HG02938 (cell line): ENCODE measurements around the gene ST6GAL1.
"Not testable (repeated sequence)": the region's sequence is repeated elsewhere in the genome, so short reads cannot be mapped to it uniquely, and the experiment has no call there.

Source experiments
- ATAC-seq: cut with Tn5 transposase; IDR thresholded peaks from one replicate; pipeline ENCODE4 v1.9.1; 2021; ENCODE audit warnings: mild to moderate bottlenecking, moderate library complexity; ENCODE audit not compliant: unreplicated experiment

Gene ST6GAL1

GRCh38 chr3:186939536-186939935 lies 9.2 kb downstream of the ST6GAL1 start:
- no peak for ATAC-seq

- no peak for ATAC-seq
These were observed 10.6 kb downstream of the ST6GAL1 start for GRCh38 chr3:186940967-186941366.

- no peak for ATAC-seq
These were observed 11.8 kb downstream of the ST6GAL1 start for GRCh38 chr3:186942168-186942567.

- ATAC-seq: no peak
These were observed 15.0 kb downstream of the ST6GAL1 start for GRCh38 chr3:186945255-186945823.

- peak; percentile 82 for ATAC-seq
These were observed 16.5 kb downstream of the ST6GAL1 start for GRCh38 chr3:186946756-186947375.

GRCh38 chr3:186949281-186949982 lies 19.1 kb downstream of the ST6GAL1 start:
- no peak for ATAC-seq

- no peak for ATAC-seq
These were observed 20.2 kb downstream of the ST6GAL1 start for GRCh38 chr3:186950402-186951093.

GRCh38 chr3:186951640-186952552 lies 21.6 kb downstream of the ST6GAL1 start:
- no peak for ATAC-seq

GRCh38 chr3:186953011-186953487 lies 22.7 kb downstream of the ST6GAL1 start:
- ATAC-seq: no peak

- ATAC-seq: not testable (repeated sequence)
These were observed 23.8 kb downstream of the ST6GAL1 start for GRCh38 chr3:186953992-186954699.

GRCh38 chr3:186955898-186956696 lies 25.8 kb downstream of the ST6GAL1 start:
- no peak for ATAC-seq

GRCh38 chr3:186959029-186959624 lies 28.8 kb downstream of the ST6GAL1 start:
- ATAC-seq: no peak

GRCh38 chr3:186960347-186960746 lies 30.0 kb downstream of the ST6GAL1 start:
- no peak for ATAC-seq

- ATAC-seq: no peak
These were observed 32.1 kb downstream of the ST6GAL1 start for GRCh38 chr3:186962445-186962844.

GRCh38 chr3:186963636-186964035 lies 33.3 kb downstream of the ST6GAL1 start:
- ATAC-seq: no peak

- no peak for ATAC-seq
These were observed 33.7 kb downstream of the ST6GAL1 start for GRCh38 chr3:186964071-186964470.

- no peak for ATAC-seq
These were observed 34.3 kb downstream of the ST6GAL1 start for GRCh38 chr3:186964616-186965015.

- ATAC-seq: peak; percentile 68
These were observed 35.0 kb downstream of the ST6GAL1 start for GRCh38 chr3:186965141-186965879.
